Mesenteric fat pad (tissue), 1 donor: ENCODE data around the gene AGPS. TPM values are rescaled to one million over a fixed set of nuclear protein-coding genes. Genes with fewer than 3 reads are reported as not detected.
"Not testable (repeated sequence)": the region's sequence is repeated elsewhere in the genome, so short reads cannot be mapped to it uniquely, and the experiment has no call there.

Experiments used
- DNase-seq: peaks from one replicate; pipeline ENCODE4 v3.0.0-alpha.2; 2020; ENCODE audit warnings: low spot score
- total RNA-seq: library from RNA; stranded (reverse); fragmentation: NEBNext Ultra II Directional; extraction: Animal tissue kit (Norgen Biotek cat#: 25700); gene quantifications from one replicate; pipeline ENCODE4 v1.2.1, GENCODE V29; 2021
- donor health status: DM: yes; HTN: yes; CAD: no.

The AGPS gene
- total RNA-seq, 1 donor from 2014 or later: 46.1 TPM

DNA sequence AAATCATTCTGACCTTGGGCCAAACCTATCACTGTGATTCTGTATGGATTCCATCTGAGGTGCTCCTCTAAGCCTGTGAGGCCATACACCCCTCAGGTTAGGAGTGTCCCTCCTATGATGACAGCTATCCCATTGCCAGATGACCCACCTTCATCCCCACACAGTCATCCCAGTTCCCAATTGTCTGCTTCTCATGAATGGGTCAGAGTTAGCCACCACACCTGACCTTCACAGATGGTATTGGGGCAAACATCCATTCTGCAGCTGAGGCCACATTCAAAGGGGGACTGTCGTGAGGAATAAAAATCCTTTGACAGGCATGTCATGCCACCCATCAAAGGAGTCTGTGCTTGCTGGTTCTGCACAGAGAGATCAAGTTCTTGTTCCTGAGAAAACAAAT lies 155.2 kb downstream of the AGPS start:
- DNase-seq: no peak

DNA sequence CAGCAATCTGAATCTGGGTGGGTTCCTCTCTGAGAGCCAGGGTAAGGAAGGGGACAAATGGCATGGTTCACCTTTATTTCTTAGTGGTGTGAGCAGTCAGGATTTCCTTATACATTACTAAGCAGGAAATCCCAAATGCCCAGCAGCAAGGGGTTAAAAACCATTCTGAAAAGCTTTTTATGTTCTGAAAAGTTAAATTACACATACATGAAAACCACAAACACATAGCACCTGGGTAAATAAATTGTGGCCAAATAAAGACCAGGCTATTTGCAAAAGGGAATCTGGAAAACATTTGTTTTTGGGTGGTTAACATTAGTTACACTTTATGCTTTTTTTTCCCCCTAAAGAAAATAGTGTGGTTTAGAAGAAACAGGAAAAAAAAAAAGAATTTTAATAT lies 156.1 kb downstream of the AGPS start:
- DNase-seq: no peak

DNA sequence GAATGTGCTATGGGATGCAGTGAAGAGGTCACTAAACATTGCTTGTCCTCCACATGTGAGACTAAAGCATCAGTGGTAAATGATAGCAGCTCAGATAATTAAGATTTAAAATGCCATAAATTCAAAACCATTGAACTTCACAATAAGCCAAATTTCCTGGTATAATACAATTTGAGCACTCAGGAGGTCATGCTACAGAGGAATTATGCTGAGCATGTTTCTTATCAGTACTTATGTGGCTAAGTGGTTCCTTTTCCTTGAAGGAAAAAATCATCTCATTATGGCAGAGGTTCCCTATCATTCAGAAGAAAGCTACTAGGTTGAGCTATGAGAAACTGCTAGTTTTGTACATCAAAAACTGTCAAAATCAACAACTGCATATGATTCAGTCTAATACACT lies 156.6 kb downstream of the AGPS start:
- DNase-seq: no peak

DNA sequence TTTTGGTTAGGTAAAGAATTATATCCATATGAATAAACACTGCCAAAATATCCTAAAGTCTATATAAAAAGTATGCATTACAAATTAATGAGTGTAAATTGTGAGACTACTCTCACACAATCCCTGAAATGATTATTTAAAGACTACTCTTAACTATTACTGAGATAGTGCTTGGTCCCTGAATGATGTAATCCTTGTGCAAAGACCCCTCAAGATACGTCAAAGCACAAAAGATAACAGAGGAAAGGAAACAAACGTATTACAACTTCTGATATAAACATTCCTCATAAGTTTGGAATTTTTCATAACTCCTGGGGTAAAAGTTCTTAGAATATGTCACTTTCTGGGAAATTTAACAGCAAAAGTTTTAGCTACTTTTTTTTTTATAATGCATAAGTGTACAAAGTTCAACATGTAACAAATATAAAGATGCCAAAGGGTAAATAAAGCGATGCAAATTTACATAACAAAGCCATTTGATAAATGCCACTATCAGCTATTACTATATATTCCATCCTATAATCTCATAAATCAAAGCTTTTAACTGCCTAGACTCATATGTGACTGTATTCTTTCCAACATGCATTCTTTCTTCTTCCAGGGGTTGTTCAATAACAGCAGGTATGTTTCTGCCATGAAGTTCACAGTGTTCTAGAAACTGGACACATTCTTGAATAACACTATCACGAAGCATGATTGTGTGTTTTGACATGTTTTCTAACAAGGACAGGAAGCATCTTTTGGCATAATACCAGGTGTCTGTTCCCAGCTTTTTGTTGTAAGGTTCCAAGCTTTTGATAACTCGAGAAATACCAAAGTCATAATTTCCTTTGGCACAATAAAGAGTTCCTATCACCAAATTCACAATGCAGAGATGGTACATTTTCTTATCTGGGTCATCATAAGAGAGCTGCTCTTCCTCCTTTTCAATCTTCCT lies 158.0 kb downstream of the AGPS start:
- no peak for DNase-seq

- DNase-seq: not testable (repeated sequence)
Observed at GRCh38 chr2:177551360-177551759, 158.8 kb downstream of the AGPS start.

DNA sequence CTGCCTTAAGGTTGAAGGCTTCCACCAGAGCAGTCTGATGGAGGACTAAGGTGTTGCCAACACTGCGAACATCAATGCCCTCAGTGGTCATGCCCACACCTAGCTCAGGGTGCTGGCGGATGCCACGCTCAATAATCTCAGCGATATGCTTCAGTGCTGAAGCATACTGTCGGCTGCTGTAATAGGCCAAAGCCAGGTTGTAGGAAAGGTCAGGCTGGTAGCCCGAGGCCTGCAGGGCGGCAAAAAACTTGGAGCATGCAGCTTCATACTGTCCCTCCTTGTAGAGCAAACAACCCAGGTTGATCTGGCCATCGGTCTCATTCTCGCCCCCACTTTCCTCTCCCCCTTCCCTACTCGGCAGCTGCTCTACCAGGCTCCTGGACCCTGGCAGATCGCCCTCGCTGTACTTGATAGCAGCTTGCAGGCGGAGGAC lies 159.4 kb downstream of the AGPS start:
- no peak for DNase-seq

DNA sequence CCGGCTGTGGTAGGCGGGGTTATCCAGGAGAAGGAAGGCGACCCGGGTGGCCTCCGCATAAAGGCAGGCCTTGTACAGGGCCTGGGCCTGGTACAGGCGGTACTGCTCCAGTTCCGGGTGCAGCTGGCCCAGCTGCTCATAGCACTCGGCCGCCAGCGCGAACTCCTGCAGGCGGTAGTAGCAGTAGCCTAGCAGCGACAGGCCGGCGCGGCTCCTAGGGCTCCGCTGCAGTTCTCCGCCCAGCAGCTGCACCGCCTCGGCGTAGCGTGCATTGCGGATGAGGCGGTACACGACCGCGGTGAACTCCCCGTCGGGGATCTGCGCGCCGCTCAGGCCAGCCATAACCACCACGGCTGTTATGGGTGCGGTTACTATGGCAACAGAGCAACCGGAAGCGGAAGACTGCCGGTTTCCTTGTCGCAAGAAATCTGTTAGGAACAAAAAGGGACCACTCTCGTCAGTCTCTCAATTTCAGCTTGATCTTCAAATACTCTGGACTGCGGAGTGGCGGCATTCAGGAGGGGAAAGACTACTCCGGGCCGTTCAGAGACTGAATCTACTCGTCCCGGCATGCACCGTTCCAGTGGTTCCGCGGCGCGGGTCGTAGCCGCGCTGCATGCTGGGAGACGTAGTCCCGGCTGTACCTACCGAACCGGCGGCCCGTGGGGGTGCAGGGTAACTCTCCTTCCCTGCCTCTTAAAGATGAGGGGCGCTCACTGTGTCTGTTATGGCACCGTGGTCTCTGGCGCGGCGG lies 160.0 kb downstream of the AGPS start:
- DNase-seq: peak; percentile 93

DNA sequence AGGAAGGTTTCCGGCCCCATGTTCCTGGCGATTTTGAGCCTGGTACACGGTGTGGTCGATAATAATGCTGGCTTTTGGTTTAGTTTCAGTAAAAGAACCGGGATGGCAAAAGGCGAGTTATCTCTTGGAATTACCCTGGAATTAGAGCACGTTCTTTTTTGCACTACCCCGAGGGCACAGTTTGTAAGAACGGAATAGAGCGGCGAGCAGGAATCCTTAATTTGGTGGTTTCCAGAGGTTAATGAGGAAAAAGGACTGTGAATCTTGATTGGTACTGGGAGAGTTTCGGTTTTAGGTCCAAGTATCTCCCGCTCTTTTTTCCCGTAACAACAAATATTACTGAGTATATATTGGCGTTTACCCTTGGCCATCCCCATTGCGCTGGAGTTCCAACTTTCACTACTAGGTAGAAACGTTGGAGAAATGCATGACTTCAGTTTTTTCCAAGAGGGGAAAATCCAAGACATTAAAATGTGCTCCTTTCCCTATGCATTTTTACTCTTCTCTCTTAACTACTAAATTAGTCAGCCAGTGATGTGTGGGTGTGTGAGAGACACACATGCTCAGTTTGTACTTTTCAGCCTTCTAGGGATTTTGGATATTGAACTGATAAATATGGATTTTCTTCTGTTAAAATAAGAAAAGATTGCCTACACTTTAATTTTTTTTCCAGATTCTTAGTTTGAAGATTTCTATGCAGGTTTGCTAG lies 160.8 kb downstream of the AGPS start:
- no peak for DNase-seq

GRCh38 chr2:177554365-177554764 lies 161.8 kb downstream of the AGPS start:
- DNase-seq: no peak

DNA sequence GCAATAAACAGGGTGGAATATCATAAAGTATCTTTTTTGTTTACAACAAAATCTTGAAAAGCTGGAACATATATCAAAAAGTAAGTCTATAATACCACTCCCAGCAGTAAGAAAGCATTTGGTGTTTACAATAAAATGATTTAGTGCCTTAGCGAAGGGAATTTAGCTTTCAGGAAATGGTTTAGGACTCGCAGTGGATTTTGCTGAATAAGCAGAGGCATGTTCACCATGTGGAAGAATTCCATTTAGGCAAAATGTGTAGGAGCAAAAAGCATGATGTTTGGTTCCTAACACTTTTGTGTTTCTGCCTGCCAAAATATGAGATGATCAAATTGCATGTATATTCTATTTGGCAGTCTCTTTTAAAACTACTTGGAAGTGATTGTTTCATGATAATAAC lies 163.6 kb downstream of the AGPS start:
- DNase-seq: no peak

DNA sequence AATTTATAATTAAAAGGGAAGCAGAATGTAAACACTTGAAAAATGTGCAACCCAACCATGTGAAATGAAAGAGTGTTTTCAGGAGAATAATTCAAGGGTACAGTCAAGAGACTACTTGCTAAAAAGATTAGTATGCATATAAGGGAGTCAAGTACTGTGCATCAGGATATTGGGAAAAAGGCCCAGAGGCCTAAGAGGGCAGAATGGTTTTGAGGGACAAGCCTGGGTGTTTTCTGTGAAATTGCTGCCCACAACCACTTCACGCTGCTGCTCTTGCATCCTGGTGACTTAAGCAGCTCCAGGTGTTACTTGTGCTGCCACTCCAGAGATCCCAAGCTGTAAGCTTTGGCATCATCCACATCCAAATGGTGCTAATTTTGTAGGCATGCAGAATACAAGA lies 165.2 kb downstream of the AGPS start:
- DNase-seq: no peak

GRCh38 chr2:177559638-177560037 lies 167.1 kb downstream of the AGPS start:
- no peak for DNase-seq

DNA sequence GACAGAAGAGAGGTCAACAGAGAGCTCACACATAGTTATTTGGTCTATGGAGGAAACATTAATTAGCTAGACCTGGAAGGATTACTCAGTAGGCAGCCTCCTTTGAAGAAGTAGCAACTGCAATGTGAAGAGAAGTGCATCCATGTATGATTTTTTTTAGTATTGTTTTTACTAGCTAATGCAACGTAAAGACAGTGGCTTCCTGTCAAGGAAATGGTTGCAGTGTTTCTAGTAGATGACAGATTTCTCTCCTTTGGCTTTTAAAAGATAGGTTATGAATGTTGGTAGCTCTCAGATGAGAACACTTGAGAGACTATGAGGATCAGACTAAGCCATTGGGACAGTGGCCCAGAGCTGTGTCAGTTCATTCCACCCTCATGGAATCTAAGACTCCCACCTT lies 175.8 kb downstream of the AGPS start:
- no peak for DNase-seq

DNA sequence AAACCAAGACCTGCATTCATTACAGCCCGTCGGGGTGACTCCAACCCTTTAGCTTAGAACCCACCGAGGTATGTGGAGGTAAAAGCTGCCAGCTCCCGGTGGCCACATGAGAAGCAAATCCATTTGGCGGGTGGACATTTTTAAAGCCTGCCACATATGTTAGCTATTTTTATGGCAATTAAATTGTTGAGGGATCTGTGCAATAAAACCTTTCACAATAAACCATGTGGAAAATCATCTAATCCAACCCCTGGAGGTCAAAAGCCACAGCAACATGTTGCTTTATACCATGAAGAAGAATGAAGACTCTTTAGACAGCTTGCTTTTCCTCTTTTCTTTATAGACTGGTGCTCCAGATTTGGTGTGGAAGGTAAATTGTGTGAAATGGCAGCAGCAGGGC lies 176.3 kb downstream of the AGPS start:
- no peak for DNase-seq

GRCh38 chr2:177572236-177572671 lies 179.7 kb downstream of the AGPS start:
- no peak for DNase-seq

- DNase-seq: no peak
Observed at GRCh38 chr2:177573120-177573519, 180.5 kb downstream of the AGPS start.

GRCh38 chr2:177574356-177574755 lies 181.8 kb downstream of the AGPS start:
- no peak for DNase-seq

GRCh38 chr2:177575358-177575757 lies 182.8 kb downstream of the AGPS start:
- DNase-seq: no peak

GRCh38 chr2:177577075-177577474 lies 184.5 kb downstream of the AGPS start:
- no peak for DNase-seq

DNA sequence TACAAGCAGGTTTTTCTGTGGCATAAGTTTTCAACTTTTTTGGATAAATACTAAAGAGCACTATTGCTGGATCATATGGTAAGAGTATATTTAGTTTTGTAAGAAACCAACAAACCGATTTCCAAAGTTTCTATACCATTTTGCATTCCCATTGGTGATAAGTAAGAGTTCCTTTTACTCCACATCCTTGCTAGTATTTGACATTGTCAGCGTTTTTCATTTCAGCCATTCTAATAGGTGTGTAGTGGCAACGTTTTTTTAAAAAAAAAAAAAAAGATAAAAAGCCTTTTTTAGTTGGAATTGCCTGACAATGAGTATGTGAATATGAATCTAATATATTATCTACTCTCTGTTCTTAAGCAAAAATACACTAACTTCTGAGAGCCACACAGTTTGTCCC lies 185.9 kb downstream of the AGPS start:
- no peak for DNase-seq

GRCh38 chr2:177579486-177580036 lies 187.0 kb downstream of the AGPS start:
- DNase-seq: no peak
